K562 (cell line): Measurements from ENCODE around the gene PRRT2. TPM values are rescaled to one million over a fixed set of nuclear protein-coding genes. Genes with fewer than 3 reads are reported as not detected.

Source experiments
- ATAC-seq: fragments of 200-7000 bp; cut with Tn5 transposase; 3 replicates; pipeline ENCODE4 v1.9.1; 2020; ENCODE audit warnings: moderate library complexity
- BruUV-seq: library from RNA; stranded (reverse); fragments of 400-500 nt; replicated peaks from 2 replicates; lab custom pipeline; 2021; lab: Mats Ljungman, UMichigan
- CTCF ChIA-PET: fragments of 300-600 bp; formaldehyde crosslinking; extraction: SDS; loops from one replicate; lab custom pipeline; 2021; ENCODE audit warnings: low intra/inter-chr PET ratio; lab: Yijun Ruan, JAX
- POLR2A ChIA-PET: fragments of 300-600, 350-650 bp; sonication (Branson Sonifier 250); formaldehyde crosslinking; extraction: SDS; loops from one replicate; lab custom pipeline; 2021; ENCODE audit warnings: antibody characterized with exemption, inconsistent platforms; lab: Yijun Ruan, JAX
- DNase-seq, 4 experiments: peaks; one replicate each; pipeline versions ENCODE4 v3.0.0 to v3.0.0-alpha.2; 2011 to 2018; ENCODE audit warnings: low spot score in 3 of 4, mixed read lengths in 3 of 4; ENCODE audit errors: extremely low read depth in 1 of 4
- FAIRE-seq: peaks from 2 replicates; lab custom pipeline; 2011; peaks lifted over from hg19 to GRCh38; lab: Jason Lieb, UNC
- H2AFZ ChIP-seq: 2 replicates; pipeline ENCODE4 v1.6.0; 2011; ENCODE audit warnings: low read depth, low read length, control low read depth, inconsistent platforms
- H3K27ac ChIP-seq: fragments of 200-600 bp; 3 replicates; pipeline ENCODE4 v1.8.0; 2011; ENCODE audit warnings: low read depth, mild to moderate bottlenecking, control low read depth, inconsistent platforms, low read length, moderate library complexity, mixed read lengths; ENCODE audit errors: extremely low read depth
- H3K27me3 ChIP-seq, 2 experiments: fragments of 300-600 bp in 1 of 2; 2 replicates in 1 of 2; 3 replicates in 1 of 2; pipeline versions ENCODE4 v1.6.0 to v1.8.0; 2011; ENCODE audit warnings: inconsistent platforms in 2 of 2, low read length in 2 of 2, mild to moderate bottlenecking in 1 of 2, mixed read lengths in 1 of 2, moderate library complexity in 1 of 2; ENCODE audit not compliant: control insufficient read depth in 2 of 2, insufficient read depth in 2 of 2
- H3K36me3 ChIP-seq: fragments of 300-600 bp; 3 replicates; pipeline ENCODE4 v1.8.0; 2011; ENCODE audit warnings: mild to moderate bottlenecking, low read length, inconsistent platforms; ENCODE audit not compliant: control insufficient read depth, insufficient read depth
- H3K4me1 ChIP-seq, 2 experiments: fragments of 200-600 bp in 1 of 2; replicated peaks in 1 of 2; 2 replicates in 1 of 2; 3 replicates in 1 of 2; pipeline versions ENCODE4 v1.5.1 to v1.8.0; 2011; ENCODE audit warnings: inconsistent platforms in 2 of 2, low read length in 2 of 2, mild to moderate bottlenecking in 1 of 2, mixed read lengths in 1 of 2, moderate library complexity in 1 of 2; ENCODE audit not compliant: control insufficient read depth in 2 of 2, insufficient read depth in 2 of 2
- H3K4me2 ChIP-seq: 2 replicates; pipeline ENCODE4 v1.6.1; 2011; ENCODE audit warnings: low read length, control low read depth, inconsistent platforms, mixed read lengths; ENCODE audit not compliant: insufficient read depth
- H3K4me3 ChIP-seq: fragments of 200-600 bp; sonication (generic), shearing (Covaris generic); 2 replicates; pipeline ENCODE4 v1.5.1; 2016; ENCODE audit warnings: control low read depth, inconsistent platforms
- H3K79me2 ChIP-seq: fragments of 200-600 bp; 3 replicates; pipeline ENCODE4 v1.8.0; 2011; ENCODE audit warnings: low read length, inconsistent platforms; ENCODE audit not compliant: control insufficient read depth, insufficient read depth
- H3K9ac ChIP-seq, 2 experiments: 2 replicates each; pipeline versions ENCODE4 v1.6.0 to v1.6.1; 2011; ENCODE audit warnings: low read depth in 2 of 2, low read length in 2 of 2, control low read depth in 1 of 2, inconsistent platforms in 1 of 2, mild to moderate bottlenecking in 1 of 2, mixed read lengths in 1 of 2; ENCODE audit not compliant: insufficient read depth in 1 of 2
- H3K9me1 ChIP-seq: one replicate; pipeline ENCODE4 v1.6.0; 2011; ENCODE audit warnings: inconsistent platforms, mild to moderate bottlenecking, low read length, moderate library complexity; ENCODE audit not compliant: control insufficient read depth, insufficient read depth
- H3K9me3 ChIP-seq: replicated peaks from 2 replicates; pipeline ENCODE4 v1.5.1; 2011; ENCODE audit warnings: low read depth, low read length, inconsistent platforms; ENCODE audit not compliant: control insufficient read depth, insufficient read depth
- H4K20me1 ChIP-seq: replicated peaks from 2 replicates; pipeline ENCODE4 v1.6.1; 2011; ENCODE audit warnings: low read length, inconsistent platforms, mixed read lengths; ENCODE audit not compliant: control insufficient read depth, insufficient read depth
- CHD7 ChIP-seq: fragments of 200-600 bp; sonication (generic); IDR thresholded peaks from one replicate; pipeline ENCODE4 v1.6.1; 2012; ENCODE audit warnings: mild to moderate bottlenecking, low read depth, low read length, inconsistent platforms
- E2F5 ChIP-seq: sonication (generic); formaldehyde crosslinking; IDR thresholded peaks from 2 replicates; pipeline ENCODE4 v1.8.0; 2022; ENCODE audit warnings: mild to moderate bottlenecking, missing genetic modification reagents
- FOXP1 ChIP-seq: sonication (generic); formaldehyde crosslinking; IDR thresholded peaks from 2 replicates; pipeline ENCODE4 v1.8.0; 2022; ENCODE audit warnings: mild to moderate bottlenecking, missing genetic modification reagents
- GABPA ChIP-seq: fragments of 200-800 bp; sonication (Bioruptor generic); conservative IDR thresholded peaks from 2 replicates; pipeline ENCODE4 v1.6.1; 2016; ENCODE audit warnings: low read depth, missing genetic modification characterization, missing compliant biosample characterization
- NFE2 ChIP-seq: IDR thresholded peaks from 2 replicates; pipeline ENCODE4 v1.6.1; 2014; ENCODE audit warnings: antibody characterized with exemption, low read depth
- SRSF3 ChIP-seq: fragments of 200-400 bp; formaldehyde crosslinking; IDR thresholded peaks from 2 replicates; pipeline ENCODE4 v1.6.1; 2016; ENCODE audit warnings: mild to moderate bottlenecking, low read length, moderate library complexity; ENCODE audit not compliant: insufficient read depth
- TCF7 ChIP-seq: sonication (generic); IDR thresholded peaks from 2 replicates; pipeline ENCODE4 v1.6.1; 2016; ENCODE audit warnings: antibody characterized with exemption, borderline replicate concordance
- THRAP3 ChIP-seq: fragments of 450-650 bp; IDR thresholded peaks from 2 replicates; pipeline ENCODE4 v1.6.1; 2016; ENCODE audit warnings: mild to moderate bottlenecking, inconsistent platforms, borderline replicate concordance
- WGBS: fragments of 100-300 bp; shearing (Covaris generic); methylation state at CpG from one replicate; pipeline ENCODE4 v1.1.6; 2016; ENCODE audit warnings: low coverage, mixed read lengths; ENCODE audit not compliant: insufficient coverage; ENCODE audit errors: missing lambda C conversion rate; 5-methylcytosine and 5-hydroxymethylcytosine counted together
- in situ Hi-C: fragments of 300-500 bp; cut with MboI; formaldehyde crosslinking; loops from 4 replicates; pipeline ENCODE4 v1.15.0; 2018; ENCODE audit warnings: inconsistent platforms, mixed read lengths
- intact Hi-C: fragments of 100-400 bp; cut with micrococcal nuclease; formaldehyde crosslinking; loops from 2 replicates; pipeline ENCODE4 v1.14.2; 2022
- polyA plus RNA-seq, 8 experiments: library from polyadenylated mRNA; depleted of rRNA in 4 of 8; stranded (reverse) in 5 of 8; unstranded in 3 of 8; fragments of >200 nt; fragmentation: Nextera tagmentation in 2 of 8; fragmentation: Illumina TruSeq in 1 of 8; extraction: Ambion mirVana in 2 of 8; extraction: Trizol in 1 of 8; gene quantifications; 2 replicates each; pipeline versions ENCODE4 v1.2.1 to v1.2.3, GENCODE V29; 2011 to 2014; ENCODE audit warnings: inconsistent platforms in 1 of 8, missing spikeins in 1 of 8
- total RNA-seq, 7 experiments: library from RNA; depleted of rRNA in 6 of 7; stranded (reverse); fragments of >200 nt in 6 of 7; fragmentation: Illumina TruSeq in 2 of 7; extraction: Trizol in 2 of 7; gene quantifications; 2 replicates each; pipeline versions ENCODE4 v1.2.1 to v1.2.3, GENCODE V29; 2011 to 2021; ENCODE audit warnings: low replicate concordance in 1 of 7

The PRRT2 gene
- total and polyA plus RNA-seq, 9 of the 15 experiments (the other 6 are each of a cell fraction or from before 2014, with no cell fraction given), result 0.11 to 1.0 (median 0.42) TPM; not detected in 2

GRCh38 chr16:29808219-29808900, 3.6 kb upstream of the PRRT2 start:
- DNase-seq, result peak in 1 of 4 experiments; percentile 48
- ChIA-PET CTCF (interaction anchor here (1.1 kb wide), 1 partner anchor 8 kb away, joined by 3 read pairs; no protein-coding TSS in a partner anchor), POLR2A (interaction anchor here (0.5 to 2.7 kb wide), 7 partner anchors 11 to 745 kb away, joined by 3 to 8 read pairs (median 3); partner anchors contain the start of gene KIF22)
- Histone ChIP-seq H3K27ac (peak overlapping the region; percentile 88), H3K4me2 (peak overlapping the region; percentile 91), H4K20me1 (peaks cover 23% of the 10 kb centered on the region; the same call in 1 of the 2 replicates), H3K4me1 (peaks cover 49 to 74% of the 10 kb centered on the region in 2 experiments), H3K36me3 (peaks cover 50% of the 10 kb centered on the region), H3K4me3 (peak overlapping the region; percentile 60), H3K9ac (peak overlapping the region; percentile 84 to 100), H3K9me3 (no peaks in the 10 kb centered on the region), H3K79me2 (peaks cover 47% of the 10 kb centered on the region), H3K9me1 (no peaks in the 10 kb centered on the region), H2AFZ (no peak overlapping the region), H3K27me3 (no peaks in the 10 kb centered on the region)
- ATAC-seq, result no peak
- no TSS peak for BruUV-seq
- under 1% methylated on average over 24 of the region's 25 CpGs for WGBS
- in situ Hi-C loops, result no loop called here
- intact Hi-C loops, result no loop called here
- no peak for FAIRE-seq
- TF ChIP-seq GABPA (tag) (peak; percentile 49; the same call in 1 of the 2 replicates), FOXP1 (no peak), NFE2 (peak; percentile 65), THRAP3 (0 out of 2 replicates have a peak, but pooled peaks have one; percentile 58), CHD7 (no peak), SRSF3 (no peak), E2F5 (CRISPR knock-in tag) (no peak), TCF7 (no peak)
